HK-2 (cell line): ENCODE measurements around the gene MYO1A.
"Not testable (repeated sequence)": the region's sequence is repeated elsewhere in the genome, so short reads cannot be mapped to it uniquely, and the experiment has no call there.

ENCODE experiments used
- DNase-seq: peaks from one replicate; pipeline ENCODE4 v3.0.0-alpha.2; 2018; ENCODE audit not compliant: unreplicated experiment

The MYO1A gene

GRCh38 chr12:57046947-57047890 is 2.7 kb downstream of the MYO1A start:
- no peak for DNase-seq

- no peak for DNase-seq
Observed at GRCh38 chr12:57046086-57046791, 3.7 kb downstream of the MYO1A start.

- DNase-seq, result no peak
Observed at GRCh38 chr12:57044889-57045288, 5.0 kb downstream of the MYO1A start.

GRCh38 chr12:57044468-57044867 is 5.5 kb downstream of the MYO1A start:
- DNase-seq, result no peak

- no peak for DNase-seq
Observed at GRCh38 chr12:57042695-57043094, 7.2 kb downstream of the MYO1A start.

- DNase-seq, result no peak
Observed at GRCh38 chr12:57040750-57041149, 9.2 kb downstream of the MYO1A start.

- no peak for DNase-seq
Observed at GRCh38 chr12:57040211-57040610, 9.7 kb downstream of the MYO1A start.

GRCh38 chr12:57039016-57039798 is 10.7 kb downstream of the MYO1A start:
- DNase-seq, result no peak

GRCh38 chr12:57037264-57037663 is 12.7 kb downstream of the MYO1A start:
- no peak for DNase-seq

GRCh38 chr12:57033431-57033830 is 16.5 kb downstream of the MYO1A start:
- no peak for DNase-seq

GRCh38 chr12:57031789-57032188 is 18.1 kb downstream of the MYO1A start:
- no peak for DNase-seq

- DNase-seq, result no peak
Observed at GRCh38 chr12:57031138-57031725, 18.7 kb downstream of the MYO1A start.

- DNase-seq, result no peak
Observed at GRCh38 chr12:57029457-57029856, 20.5 kb downstream of the MYO1A start.

GRCh38 chr12:57027805-57028153 is 22.1 kb downstream of the MYO1A start:
- DNase-seq, result no peak

GRCh38 chr12:57027011-57027804 is 22.7 kb downstream of the MYO1A start:
- no peak for DNase-seq

GRCh38 chr12:57025196-57025595 is 24.7 kb downstream of the MYO1A start:
- no peak for DNase-seq

GRCh38 chr12:57022324-57022723 is 27.6 kb downstream of the MYO1A start:
- DNase-seq, result not testable (repeated sequence)

- DNase-seq, result no peak
Observed at GRCh38 chr12:57019983-57020719, 29.8 kb downstream of the MYO1A start.

- DNase-seq, result no peak
Observed at GRCh38 chr12:57018906-57019305, 31.0 kb downstream of the MYO1A start.

- DNase-seq, result not testable (repeated sequence)
Observed at GRCh38 chr12:57018353-57018752, 31.6 kb downstream of the MYO1A start.
